ENCODE results near the gene MIEN1. TPM values are rescaled to one million over a fixed set of nuclear protein-coding genes. Genes with fewer than 3 reads are reported as not detected.

MIEN1 gene
- total and polyA plus RNA-seq, 2 of the 13 experiments (the other 11 are each of a cell fraction or from before 2014, with no cell fraction given), result 40.6 to 56.6 TPM

GRCh38 chr17:39754161-39754957 lies 24.0 kb upstream of the MIEN1 start (continued):
- TF ChIP-seq, protein P1, sequence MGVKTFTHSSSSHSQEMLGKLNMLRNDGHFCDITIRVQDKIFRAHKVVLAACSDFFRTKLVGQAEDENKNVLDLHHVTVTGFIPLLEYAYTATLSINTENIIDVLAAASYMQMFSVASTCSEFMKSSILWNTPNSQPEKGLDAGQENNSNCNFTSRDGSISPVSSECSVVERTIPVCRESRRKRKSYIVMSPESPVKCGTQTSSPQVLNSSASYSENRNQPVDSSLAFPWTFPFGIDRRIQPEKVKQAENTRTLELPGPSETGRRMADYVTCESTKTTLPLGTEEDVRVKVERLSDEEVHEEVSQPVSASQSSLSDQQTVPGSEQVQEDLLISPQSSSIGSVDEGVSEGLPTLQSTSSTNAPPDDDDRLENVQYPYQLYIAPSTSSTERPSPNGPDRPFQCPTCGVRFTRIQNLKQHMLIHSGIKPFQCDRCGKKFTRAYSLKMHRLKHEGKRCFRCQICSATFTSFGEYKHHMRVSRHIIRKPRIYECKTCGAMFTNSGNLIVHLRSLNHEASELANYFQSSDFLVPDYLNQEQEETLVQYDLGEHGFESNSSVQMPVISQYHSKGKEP (CRISPR knock-in tag; IDR thresholded peaks at IDR 0.05), result peak; percentile 88; the same call in 1 of the 2 replicates
- TF ChIP-seq SP2 (CRISPR knock-in tag; IDR thresholded peaks at IDR 0.05), result peak; percentile 45; the same call in 1 of the 2 replicates
- TF ChIP-seq ZNF484 (CRISPR knock-in tag; IDR thresholded peaks at IDR 0.05; ENCODE audit: borderline replicate concordance, low read depth), result 0 out of 2 replicates have a peak, but pooled peaks have one; percentile 16
- 0 out of 2 replicates have a peak, but pooled peaks have one; percentile 45 for TF ChIP-seq NAIF1 (CRISPR knock-in tag; IDR thresholded peaks at IDR 0.05; ENCODE audit: borderline replicate concordance)
- peak; percentile 89; the same call in 1 of the 2 replicates for TF ChIP-seq ZNF704 (CRISPR knock-in tag; IDR thresholded peaks at IDR 0.05; ENCODE audit: borderline replicate concordance)
- TF ChIP-seq, protein P2, sequence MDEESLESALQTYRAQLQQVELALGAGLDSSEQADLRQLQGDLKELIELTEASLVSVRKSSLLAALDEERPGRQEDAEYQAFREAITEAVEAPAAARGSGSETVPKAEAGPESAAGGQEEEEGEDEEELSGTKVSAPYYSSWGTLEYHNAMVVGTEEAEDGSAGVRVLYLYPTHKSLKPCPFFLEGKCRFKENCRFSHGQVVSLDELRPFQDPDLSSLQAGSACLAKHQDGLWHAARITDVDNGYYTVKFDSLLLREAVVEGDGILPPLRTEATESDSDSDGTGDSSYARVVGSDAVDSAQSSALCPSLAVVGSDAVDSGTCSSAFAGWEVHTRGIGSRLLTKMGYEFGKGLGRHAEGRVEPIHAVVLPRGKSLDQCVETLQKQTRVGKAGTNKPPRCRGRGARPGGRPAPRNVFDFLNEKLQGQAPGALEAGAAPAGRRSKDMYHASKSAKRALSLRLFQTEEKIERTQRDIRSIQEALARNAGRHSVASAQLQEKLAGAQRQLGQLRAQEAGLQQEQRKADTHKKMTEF (CRISPR knock-in tag; IDR thresholded peaks at IDR 0.05), result peak; percentile 99
- peak; percentile 71 for TF ChIP-seq MIXL1 (CRISPR knock-in tag; IDR thresholded peaks at IDR 0.05)
- TF ChIP-seq KLF6 (CRISPR knock-in tag; IDR thresholded peaks at IDR 0.05), result peak; percentile 97
- TF ChIP-seq ZNF772 (CRISPR knock-in tag; IDR thresholded peaks at IDR 0.05), result peak; percentile 91; the same call in 1 of the 2 replicates
- TF ChIP-seq ZNF773 (CRISPR knock-in tag; IDR thresholded peaks at IDR 0.05; ENCODE audit: borderline replicate concordance), result peak; percentile 79
- TF ChIP-seq, protein P3, sequence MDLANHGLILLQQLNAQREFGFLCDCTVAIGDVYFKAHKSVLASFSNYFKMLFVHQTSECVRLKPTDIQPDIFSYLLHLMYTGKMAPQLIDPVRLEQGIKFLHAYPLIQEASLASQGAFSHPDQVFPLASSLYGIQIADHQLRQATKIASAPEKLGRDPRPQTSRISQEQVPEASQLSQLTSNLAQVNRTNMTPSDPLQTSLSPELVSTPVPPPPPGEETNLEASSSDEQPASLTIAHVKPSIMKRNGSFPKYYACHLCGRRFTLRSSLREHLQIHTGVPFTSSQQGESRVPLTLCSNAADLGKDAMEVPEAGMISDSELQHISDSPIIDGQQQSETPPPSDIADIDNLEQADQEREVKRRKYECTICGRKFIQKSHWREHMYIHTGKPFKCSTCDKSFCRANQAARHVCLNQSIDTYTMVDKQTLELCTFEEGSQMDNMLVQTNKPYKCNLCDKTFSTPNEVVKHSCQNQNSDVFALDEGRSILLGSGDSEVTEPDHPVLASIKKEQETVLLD (CRISPR knock-in tag; IDR thresholded peaks at IDR 0.05; ENCODE audit: low read depth), result peak; percentile 95
- TF ChIP-seq, protein P4, sequence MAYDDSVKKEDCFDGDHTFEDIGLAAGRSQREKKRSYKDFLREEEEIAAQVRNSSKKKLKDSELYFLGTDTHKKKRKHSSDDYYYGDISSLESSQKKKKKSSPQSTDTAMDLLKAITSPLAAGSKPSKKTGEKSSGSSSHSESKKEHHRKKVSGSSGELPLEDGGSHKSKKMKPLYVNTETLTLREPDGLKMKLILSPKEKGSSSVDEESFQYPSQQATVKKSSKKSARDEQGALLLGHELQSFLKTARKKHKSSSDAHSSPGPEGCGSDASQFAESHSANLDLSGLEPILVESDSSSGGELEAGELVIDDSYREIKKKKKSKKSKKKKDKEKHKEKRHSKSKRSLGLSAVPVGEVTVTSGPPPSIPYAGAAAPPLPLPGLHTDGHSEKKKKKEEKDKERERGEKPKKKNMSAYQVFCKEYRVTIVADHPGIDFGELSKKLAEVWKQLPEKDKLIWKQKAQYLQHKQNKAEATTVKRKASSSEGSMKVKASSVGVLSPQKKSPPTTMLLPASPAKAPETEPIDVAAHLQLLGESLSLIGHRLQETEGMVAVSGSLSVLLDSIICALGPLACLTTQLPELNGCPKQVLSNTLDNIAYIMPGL (CRISPR knock-in tag; IDR thresholded peaks at IDR 0.05; ENCODE audit: borderline replicate concordance in 1 of 2, low read depth in 1 of 2), result peak; percentile 99 to 100
- TF ChIP-seq PBX3 (CRISPR knock-in tag; IDR thresholded peaks at IDR 0.05; ENCODE audit: borderline replicate concordance), result peak; percentile 48; the same call in 1 of the 2 replicates
- TF ChIP-seq TEAD3 (CRISPR knock-in tag; optimal IDR thresholded peaks at IDR 0.05; ENCODE audit: borderline replicate concordance), result peak; percentile 37
- no peak for TF ChIP-seq ZNF337 (CRISPR knock-in tag; IDR thresholded peaks at IDR 0.05; ENCODE audit: borderline replicate concordance, low read depth)
- TF ChIP-seq NFE2L2 (IDR thresholded peaks at IDR 0.05; ENCODE audit: low read length), result no peak
- peak; percentile 66 for TF ChIP-seq REPIN1 (CRISPR knock-in tag; IDR thresholded peaks at IDR 0.05; ENCODE audit: borderline replicate concordance, low read depth)
- no peak for TF ChIP-seq IKZF4 (CRISPR knock-in tag; IDR thresholded peaks at IDR 0.05; ENCODE audit: borderline replicate concordance, low read depth, not compliant biosample characterization)
- TF ChIP-seq ZBTB38 (CRISPR knock-in tag; IDR thresholded peaks at IDR 0.05), result peak; percentile 85; the same call in 1 of the 2 replicates

All from HepG2 (cell line).